IMR-90 (cell line): ENCODE measurements around the gene OR5B21. TPM values are rescaled to one million over a fixed set of nuclear protein-coding genes. Genes with fewer than 3 reads are reported as not detected.
A peak's percentile ranks its signal among the peaks of the same experiment; 100 is the strongest.

Experiments
- ATAC-seq: fragments of 200-7000 bp; cut with Tn5 transposase; 2 replicates; pipeline ENCODE4 v1.9.1; 2020; ENCODE audit warnings: low read depth, mild to moderate bottlenecking, moderate library complexity
- BruUV-seq: library from RNA; stranded (reverse); fragments of 400-500 nt; replicated peaks from 2 replicates; lab custom pipeline; 2021; lab: Mats Ljungman, UMichigan
- CTCF ChIA-PET: fragments of 300-600 bp; formaldehyde crosslinking; extraction: SDS; loops from one replicate; lab custom pipeline; 2021; ENCODE audit warnings: antibody characterized with exemption; lab: Yijun Ruan, JAX
- POLR2A ChIA-PET: fragments of 300-600 bp; sonication (Branson Sonifier 250); formaldehyde crosslinking; loops from one replicate; lab custom pipeline; 2022; ENCODE audit warnings: antibody characterized with exemption; ENCODE audit not compliant: unreplicated experiment; lab: Charles Lee
- DNase-seq: peaks from one replicate; pipeline ENCODE4 v3.0.0; 2013
- H2AFZ ChIP-seq: replicated peaks from 2 replicates; pipeline ENCODE3; 2013; ENCODE audit warnings: low read length, mild to moderate bottlenecking; ENCODE audit not compliant: poor library complexity
- H2AK5ac ChIP-seq: 2 replicates; pipeline ENCODE4 v1.6.1; 2013; ENCODE audit warnings: low read depth, low read length, inconsistent platforms
- H2AK9ac ChIP-seq: replicated peaks from 2 replicates; pipeline ENCODE3; 2013; ENCODE audit warnings: mild to moderate bottlenecking, low read depth, low read length, moderate library complexity; ENCODE audit not compliant: poor library complexity
- H2BK120ac ChIP-seq: 2 replicates; pipeline ENCODE4 v1.6.1; 2013; ENCODE audit warnings: low read depth, low read length, inconsistent platforms
- H2BK15ac ChIP-seq: 3 replicates; pipeline ENCODE4 v1.6.1; 2013; ENCODE audit warnings: low read depth, low read length, inconsistent platforms
- H2BK20ac ChIP-seq: 2 replicates; pipeline ENCODE4 v1.6.1; 2013; ENCODE audit warnings: low read depth, mild to moderate bottlenecking, inconsistent platforms, low read length, moderate library complexity
- H2BK5ac ChIP-seq: 2 replicates; pipeline ENCODE4 v1.6.1; 2013; ENCODE audit warnings: mild to moderate bottlenecking, low read depth, low read length, inconsistent platforms; ENCODE audit not compliant: poor library complexity, severe bottlenecking
- H3K14ac ChIP-seq: replicated peaks from 2 replicates; pipeline ENCODE4 v1.6.1; 2013; ENCODE audit warnings: low read depth, low read length, inconsistent platforms
- H3K18ac ChIP-seq: 2 replicates; pipeline ENCODE4 v1.6.1; 2013; ENCODE audit warnings: low read depth, low read length, control low read depth
- H3K23ac ChIP-seq: 2 replicates; pipeline ENCODE4 v1.6.1; 2013; ENCODE audit warnings: low read depth, low read length, inconsistent platforms
- H3K27ac ChIP-seq: 2 replicates; pipeline ENCODE4 v1.5.1; 2013; ENCODE audit warnings: mild to moderate bottlenecking, control low read depth, low read length; ENCODE audit not compliant: insufficient read depth
- H3K27me3 ChIP-seq: 2 replicates; pipeline ENCODE4 v1.6.1; 2013; ENCODE audit warnings: low read length; ENCODE audit not compliant: control insufficient read depth, insufficient read depth
- H3K36me3 ChIP-seq: 2 replicates; pipeline ENCODE4 v1.6.1; 2013; ENCODE audit warnings: low read length, mixed read lengths; ENCODE audit not compliant: control insufficient read depth, insufficient read depth
- H3K4ac ChIP-seq: 2 replicates; pipeline ENCODE4 v1.6.1; 2013; ENCODE audit warnings: low read depth, low read length, inconsistent platforms
- H3K4me1 ChIP-seq: 2 replicates; pipeline ENCODE4 v1.6.1; 2013; ENCODE audit warnings: low read length, mixed read lengths; ENCODE audit not compliant: control insufficient read depth, insufficient read depth
- H3K4me2 ChIP-seq: 2 replicates; pipeline ENCODE4 v1.6.1; 2013; ENCODE audit warnings: low read depth, mild to moderate bottlenecking, control low read depth, low read length, moderate library complexity
- H3K4me3 ChIP-seq: 2 replicates; pipeline ENCODE4 v1.5.1; 2013; ENCODE audit warnings: low read depth, mild to moderate bottlenecking, control low read depth, low read length, moderate library complexity; ENCODE audit not compliant: insufficient read depth
- H3K56ac ChIP-seq: 2 replicates; pipeline ENCODE4 v1.6.1; 2013; ENCODE audit warnings: low read length, inconsistent platforms; ENCODE audit not compliant: insufficient read depth; ENCODE audit errors: extremely low read depth
- H3K79me1 ChIP-seq, 2 experiments: 2 replicates each; pipeline ENCODE4 v1.6.1; 2013; ENCODE audit warnings: low read length in 2 of 2, inconsistent platforms in 1 of 2, low read depth in 1 of 2
- H3K9ac ChIP-seq: 2 replicates; pipeline ENCODE4 v1.6.1; 2013; ENCODE audit warnings: low read depth, low read length, control low read depth
- H3K9me1 ChIP-seq: 2 replicates; pipeline ENCODE4 v1.6.1; 2013; ENCODE audit warnings: low read length, inconsistent platforms; ENCODE audit not compliant: insufficient read depth
- H3K9me3 ChIP-seq: 2 replicates; pipeline ENCODE4 v1.6.1; 2013; ENCODE audit warnings: low read length; ENCODE audit not compliant: control insufficient read depth, insufficient read depth
- H4K20me1 ChIP-seq: 2 replicates; pipeline ENCODE4 v1.6.1; 2013; ENCODE audit warnings: low read length, inconsistent platforms; ENCODE audit not compliant: insufficient read depth
- H4K5ac ChIP-seq: 2 replicates; pipeline ENCODE4 v1.6.1; 2013; ENCODE audit warnings: mild to moderate bottlenecking, low read depth, low read length, control low read depth
- H4K8ac ChIP-seq, 2 experiments: 2 replicates each; pipeline ENCODE4 v1.6.1; 2013; ENCODE audit warnings: low read depth in 2 of 2, low read length in 2 of 2, control low read depth in 1 of 2, inconsistent platforms in 1 of 2
- H4K91ac ChIP-seq: 2 replicates; pipeline ENCODE4 v1.6.1; 2013; ENCODE audit warnings: low read depth, low read length, inconsistent platforms; ENCODE audit not compliant: insufficient read depth
- BHLHE40 ChIP-seq: fragments of 150-350 bp; IDR thresholded peaks from 2 replicates; pipeline ENCODE4 v1.6.1; 2016; ENCODE audit warnings: mild to moderate bottlenecking, low read depth, low read length
- CEBPB ChIP-seq: IDR thresholded peaks from 2 replicates; pipeline ENCODE4 v1.6.1; 2012; ENCODE audit warnings: low read depth, low read length, improper control_type of control experiment
- CHD1 ChIP-seq: IDR thresholded peaks from 2 replicates; pipeline ENCODE4 v1.6.1; 2012; ENCODE audit warnings: low read depth, low read length, improper control_type of control experiment
- FOS ChIP-seq: fragments of 150-350 bp; IDR thresholded peaks from 2 replicates; pipeline ENCODE4 v1.6.1; 2016; ENCODE audit warnings: low read depth, low read length
- MAFK ChIP-seq: IDR thresholded peaks from 2 replicates; pipeline ENCODE4 v1.6.1; 2012; ENCODE audit warnings: low read depth, low read length, improper control_type of control experiment
- MAZ ChIP-seq: IDR thresholded peaks from 2 replicates; pipeline ENCODE4 v1.6.1; 2012; ENCODE audit warnings: low read depth, mild to moderate bottlenecking, low read length, improper control_type of control experiment, moderate library complexity, borderline replicate concordance
- MXI1 ChIP-seq: IDR thresholded peaks from 2 replicates; pipeline ENCODE4 v1.6.1; 2012; ENCODE audit warnings: low read depth, mild to moderate bottlenecking, low read length, moderate library complexity, borderline replicate concordance
- NFE2L2 ChIP-seq: fragments of 150-350 bp; IDR thresholded peaks from 2 replicates; pipeline ENCODE4 v1.6.1; 2016; ENCODE audit warnings: low read depth, mild to moderate bottlenecking, low read length
- RAD21 ChIP-seq: IDR thresholded peaks from 2 replicates; pipeline ENCODE4 v1.6.1; 2012; ENCODE audit warnings: low read length, improper control_type of control experiment
- RFX5 ChIP-seq: IDR thresholded peaks from 2 replicates; pipeline ENCODE4 v1.8.0; 2012; ENCODE audit warnings: low read depth, mild to moderate bottlenecking, low read length, moderate library complexity
- SMC3 ChIP-seq: fragments of 150-350 bp; IDR thresholded peaks from 2 replicates; pipeline ENCODE4 v1.6.1; 2016; ENCODE audit warnings: low read depth, mild to moderate bottlenecking, antibody characterized with exemption, low read length, moderate library complexity
- WGBS, 2 experiments: methylation state at CpG; one replicate each; pipeline versions ENCODE4 v1.1.5 to v1.1.7; 2013; ENCODE audit warnings: missing lambda C conversion rate in 2 of 2; ENCODE audit not compliant: insufficient read length in 1 of 2; ENCODE audit errors: extremely low coverage in 2 of 2; 5-methylcytosine and 5-hydroxymethylcytosine counted together
- dilution Hi-C: fragments of 300-500 bp; cut with HindIII; formaldehyde crosslinking; loops from one replicate; pipeline ENCODE4 v1.14.3; 2018; ENCODE audit warnings: low sequenced_read_pairs; ENCODE audit not compliant: unreplicated experiment
- in situ Hi-C: fragments of 300-500 bp; cut with MboI; formaldehyde crosslinking; loops from 3 replicates; pipeline ENCODE4 v1.14.3; 2019; ENCODE audit warnings: low sequenced_read_pairs, inconsistent platforms, mixed read lengths
- intact Hi-C: fragments of 100-400 bp; cut with micrococcal nuclease; formaldehyde crosslinking; loops from 2 replicates; pipeline ENCODE4 v1.10.0; 2022
- polyA plus RNA-seq, 3 experiments: library from polyadenylated mRNA; depleted of rRNA; stranded (reverse); fragments of >200 nt; gene quantifications; 2 replicates each; pipeline ENCODE4 v1.2.3, GENCODE V29; 2012; ENCODE audit warnings: low replicate concordance in 1 of 3
- total RNA-seq: library from RNA; depleted of rRNA; stranded (reverse); fragments of >200 nt; gene quantifications from 2 replicates; pipeline ENCODE4 v1.2.3, GENCODE V29; 2012
- TF ChIP-seq, protein P1 (sequence below): conservative IDR thresholded peaks from 2 replicates; pipeline ENCODE4 v1.5.1; 2012; ENCODE audit warnings: mild to moderate bottlenecking, low read depth, low read length, improper control_type of control experiment
- TF ChIP-seq, protein P2 (sequence below): fragments of 150-350 bp; IDR thresholded peaks from 2 replicates; pipeline ENCODE4 v1.6.1; 2016; ENCODE audit warnings: low read depth, mild to moderate bottlenecking, low read length, moderate library complexity, borderline replicate concordance

The OR5B21 gene
- total and polyA plus RNA-seq, 2 of the 4 experiments (the other 2 are of a cell fraction) = not detected

DNA sequence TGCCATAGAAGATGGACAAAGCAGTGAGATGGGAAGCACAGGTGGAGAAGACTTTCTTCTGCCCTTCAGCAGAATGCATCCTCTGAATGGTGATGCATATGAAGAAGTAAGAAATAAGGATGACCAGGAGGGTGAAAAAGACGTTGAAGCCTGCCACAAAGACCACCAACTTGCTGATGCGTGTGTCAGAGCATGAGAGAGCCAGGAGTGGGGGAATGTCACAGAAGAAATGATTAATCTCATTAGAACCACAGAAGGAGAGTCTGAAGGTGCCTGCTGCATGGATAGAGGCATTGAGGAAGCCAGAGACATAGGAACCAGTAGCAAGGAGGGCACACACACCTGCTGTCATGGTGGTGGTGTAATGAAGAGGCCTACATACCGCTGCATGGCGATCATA is 550 bp downstream of the OR5B21 start:
- 69% methylated on average over 2 of the region's 4 CpGs; no CpG with 5 or more reads in 1 of the 2 experiments for WGBS, 2 experiments
- H2AK9ac ChIP-seq = peak overlapping the region; percentile 30
- H3K27me3 ChIP-seq = no peaks in the 10 kb centered on the region
- no peak overlapping the region for H2AFZ ChIP-seq
- dilution Hi-C loops = no loop called here
- 0 out of 4 replicates have a peak overlapping the region, but pooled peaks have one; percentile 0 to 8 for H4K8ac ChIP-seq
- intact Hi-C loops = no loop called here
- DNase-seq (no peak), ATAC-seq (no peak)
- 0 out of 2 replicates have a peak overlapping the region, but pooled peaks have one; percentile 27 for H4K5ac ChIP-seq
- CTCF ChIA-PET = no interaction called here
- H3K9ac ChIP-seq = no peak overlapping the region
- H3K4ac ChIP-seq = peak overlapping the region; percentile 43
- H3K23ac ChIP-seq = 0 out of 2 replicates have a peak overlapping the region, but pooled peaks have one; percentile 12
- H3K56ac ChIP-seq = no peak overlapping the region
- H2BK15ac ChIP-seq = peak overlapping the region; percentile 30; the same call in 2 of the 3 replicates
- H2AK5ac ChIP-seq = peak overlapping the region; percentile 56; the same call in 1 of the 2 replicates
- no peak overlapping the region for H3K14ac ChIP-seq
- peaks cover 4% of the 10 kb centered on the region; the same call in 1 of the 2 replicates for H3K4me1 ChIP-seq
- TF ChIP-seq, protein P1, sequence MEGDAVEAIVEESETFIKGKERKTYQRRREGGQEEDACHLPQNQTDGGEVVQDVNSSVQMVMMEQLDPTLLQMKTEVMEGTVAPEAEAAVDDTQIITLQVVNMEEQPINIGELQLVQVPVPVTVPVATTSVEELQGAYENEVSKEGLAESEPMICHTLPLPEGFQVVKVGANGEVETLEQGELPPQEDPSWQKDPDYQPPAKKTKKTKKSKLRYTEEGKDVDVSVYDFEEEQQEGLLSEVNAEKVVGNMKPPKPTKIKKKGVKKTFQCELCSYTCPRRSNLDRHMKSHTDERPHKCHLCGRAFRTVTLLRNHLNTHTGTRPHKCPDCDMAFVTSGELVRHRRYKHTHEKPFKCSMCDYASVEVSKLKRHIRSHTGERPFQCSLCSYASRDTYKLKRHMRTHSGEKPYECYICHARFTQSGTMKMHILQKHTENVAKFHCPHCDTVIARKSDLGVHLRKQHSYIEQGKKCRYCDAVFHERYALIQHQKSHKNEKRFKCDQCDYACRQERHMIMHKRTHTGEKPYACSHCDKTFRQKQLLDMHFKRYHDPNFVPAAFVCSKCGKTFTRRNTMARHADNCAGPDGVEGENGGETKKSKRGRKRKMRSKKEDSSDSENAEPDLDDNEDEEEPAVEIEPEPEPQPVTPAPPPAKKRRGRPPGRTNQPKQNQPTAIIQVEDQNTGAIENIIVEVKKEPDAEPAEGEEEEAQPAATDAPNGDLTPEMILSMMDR = no peak
- TF ChIP-seq BHLHE40 = no peak
- TF ChIP-seq SMC3 = no peak
- no peak for TF ChIP-seq FOS
- no peak for TF ChIP-seq MAFK
- no peak for TF ChIP-seq RAD21
- TF ChIP-seq RFX5 = no peak
- TF ChIP-seq NFE2L2 = no peak
- no peak for TF ChIP-seq CHD1
- TF ChIP-seq, protein P2, sequence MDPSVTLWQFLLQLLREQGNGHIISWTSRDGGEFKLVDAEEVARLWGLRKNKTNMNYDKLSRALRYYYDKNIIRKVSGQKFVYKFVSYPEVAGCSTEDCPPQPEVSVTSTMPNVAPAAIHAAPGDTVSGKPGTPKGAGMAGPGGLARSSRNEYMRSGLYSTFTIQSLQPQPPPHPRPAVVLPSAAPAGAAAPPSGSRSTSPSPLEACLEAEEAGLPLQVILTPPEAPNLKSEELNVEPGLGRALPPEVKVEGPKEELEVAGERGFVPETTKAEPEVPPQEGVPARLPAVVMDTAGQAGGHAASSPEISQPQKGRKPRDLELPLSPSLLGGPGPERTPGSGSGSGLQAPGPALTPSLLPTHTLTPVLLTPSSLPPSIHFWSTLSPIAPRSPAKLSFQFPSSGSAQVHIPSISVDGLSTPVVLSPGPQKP = no peak
- no peak for TF ChIP-seq MAZ
- no peak for TF ChIP-seq MXI1
- TF ChIP-seq CEBPB = no peak
- POLR2A ChIA-PET = no interaction called here
- no peak overlapping the region for H3K27ac ChIP-seq
- no peaks in the 10 kb centered on the region for H3K36me3 ChIP-seq
- no peaks in the 10 kb centered on the region for H4K20me1 ChIP-seq
- H3K18ac ChIP-seq = peak overlapping the region; percentile 35; the same call in 1 of the 2 replicates
- no peaks in the 10 kb centered on the region for H3K79me1 ChIP-seq
- H2BK120ac ChIP-seq = peak overlapping the region; percentile 65
- no peak overlapping the region for H2BK5ac ChIP-seq
- H2BK20ac ChIP-seq = peak overlapping the region; percentile 62
- no TSS peak for BruUV-seq
- no peaks in the 10 kb centered on the region for H3K9me3 ChIP-seq
- in situ Hi-C loops = loop anchor here (25.0 kb wide), 1 partner anchor 1020 kb away; no protein-coding TSS in a partner anchor
- H4K91ac ChIP-seq = no peak overlapping the region; the same call in 1 of the 2 replicates
- no peak overlapping the region for H3K4me3 ChIP-seq
- peaks cover 2% of the 10 kb centered on the region; the same call in 1 of the 2 replicates for H3K9me1 ChIP-seq
- H3K4me2 ChIP-seq = no peak overlapping the region
